HUES6 (cell line): Measurements from ENCODE around the gene MMP23B.

Experiments used
- H3K27ac ChIP-seq: 2 replicates; pipeline ENCODE4 v1.7.0; 2013; ENCODE audit warnings: low read depth, mild to moderate bottlenecking, low read length, inconsistent platforms
- H3K27me3 ChIP-seq: 2 replicates; pipeline ENCODE4 v1.6.1; 2013; ENCODE audit warnings: low read length; ENCODE audit not compliant: control insufficient read depth, insufficient read depth
- H3K36me3 ChIP-seq: 2 replicates; pipeline ENCODE4 v1.6.1; 2013; ENCODE audit warnings: low read length; ENCODE audit not compliant: control insufficient read depth, insufficient read depth
- H3K4me1 ChIP-seq: 2 replicates; pipeline ENCODE4 v1.6.1; 2013; ENCODE audit warnings: low read length; ENCODE audit not compliant: control insufficient read depth, insufficient read depth
- H3K4me3 ChIP-seq: 2 replicates; pipeline ENCODE4 v1.5.1; 2013; ENCODE audit warnings: low read depth, low read length
- H3K9ac ChIP-seq: one replicate; pipeline ENCODE4 v1.6.1; 2013; ENCODE audit warnings: mild to moderate bottlenecking, low read length
- H3K9me3 ChIP-seq: 2 replicates; pipeline ENCODE4 v1.6.1; 2013; ENCODE audit warnings: low read depth, low read length; ENCODE audit not compliant: control insufficient read depth, insufficient read depth

MMP23B gene

GRCh38 chr1:1622010-1622787, 9.8 kb upstream of the MMP23B start:
- no peaks in the 10 kb centered on the region for H3K9me3 ChIP-seq
- no peak overlapping the region for H3K9ac ChIP-seq
- H3K4me1 ChIP-seq, result no peaks in the 10 kb centered on the region
- no peak overlapping the region for H3K4me3 ChIP-seq
- H3K27me3 ChIP-seq, result no peaks in the 10 kb centered on the region
- H3K36me3 ChIP-seq, result peaks cover 6% of the 10 kb centered on the region
- no peak overlapping the region for H3K27ac ChIP-seq

- Histone ChIP-seq H3K4me3 (no peak overlapping the region), H3K9me3 (no peaks in the 10 kb centered on the region), H3K27ac (no peak overlapping the region), H3K36me3 (peaks cover 5% of the 10 kb centered on the region), H3K9ac (no peak overlapping the region), H3K4me1 (no peaks in the 10 kb centered on the region), H3K27me3 (no peaks in the 10 kb centered on the region)
Observed at GRCh38 chr1:1622788-1623094, 9.2 kb upstream of the MMP23B start.

- Histone ChIP-seq H3K36me3 (no peaks in the 10 kb centered on the region), H3K4me3 (no peak overlapping the region), H3K27ac (no peak overlapping the region), H3K9me3 (no peaks in the 10 kb centered on the region), H3K4me1 (no peaks in the 10 kb centered on the region), H3K9ac (no peak overlapping the region), H3K27me3 (no peaks in the 10 kb centered on the region)
Observed at GRCh38 chr1:1623181-1623630, 8.8 kb upstream of the MMP23B start.

- Histone ChIP-seq H3K27ac (no peak overlapping the region), H3K9me3 (no peaks in the 10 kb centered on the region), H3K27me3 (no peaks in the 10 kb centered on the region), H3K36me3 (no peaks in the 10 kb centered on the region; the same call in 1 of the 2 replicates), H3K9ac (no peak overlapping the region), H3K4me1 (no peaks in the 10 kb centered on the region), H3K4me3 (no peak overlapping the region)
Observed at GRCh38 chr1:1623631-1624442, 8.1 kb upstream of the MMP23B start.

GRCh38 chr1:1624443-1625403, 7.2 kb upstream of the MMP23B start:
- Histone ChIP-seq H3K4me1 (no peaks in the 10 kb centered on the region), H3K9ac (no peak overlapping the region), H3K27ac (no peak overlapping the region), H3K36me3 (no peaks in the 10 kb centered on the region; the same call in 1 of the 2 replicates), H3K4me3 (no peak overlapping the region), H3K27me3 (no peaks in the 10 kb centered on the region), H3K9me3 (no peaks in the 10 kb centered on the region)

- Histone ChIP-seq H3K9me3 (no peaks in the 10 kb centered on the region), H3K4me3 (no peak overlapping the region), H3K4me1 (no peaks in the 10 kb centered on the region)
Observed at GRCh38 chr1:1625404-1625775, 6.6 kb upstream of the MMP23B start.

GRCh38 chr1:1625824-1626206, 6.2 kb upstream of the MMP23B start:
- H3K9me3 ChIP-seq, result no peaks in the 10 kb centered on the region
- no peak overlapping the region for H3K9ac ChIP-seq
- no peaks in the 10 kb centered on the region for H3K4me1 ChIP-seq
- H3K4me3 ChIP-seq, result no peak overlapping the region
- H3K36me3 ChIP-seq, result no peaks in the 10 kb centered on the region; the same call in 1 of the 2 replicates
- no peak overlapping the region for H3K27ac ChIP-seq
- H3K27me3 ChIP-seq, result no peaks in the 10 kb centered on the region

More at GRCh38 chr1:1625404-1625775, 6.6 kb upstream of the MMP23B start:
- H3K27ac ChIP-seq, result no peak overlapping the region
- no peaks in the 10 kb centered on the region; the same call in 1 of the 2 replicates for H3K36me3 ChIP-seq
- H3K9ac ChIP-seq, result no peak overlapping the region
- H3K27me3 ChIP-seq, result no peaks in the 10 kb centered on the region

GRCh38 chr1:1626207-1627141, 5.5 kb upstream of the MMP23B start:
- H3K4me3 ChIP-seq, result no peak overlapping the region
- peaks cover 7% of the 10 kb centered on the region for H3K27me3 ChIP-seq
- H3K4me1 ChIP-seq, result no peaks in the 10 kb centered on the region
- no peak overlapping the region for H3K9ac ChIP-seq
- no peak overlapping the region for H3K27ac ChIP-seq
- H3K9me3 ChIP-seq, result no peaks in the 10 kb centered on the region
- no peaks in the 10 kb centered on the region; the same call in 1 of the 2 replicates for H3K36me3 ChIP-seq

GRCh38 chr1:1627261-1627828, 4.6 kb upstream of the MMP23B start:
- Histone ChIP-seq H3K4me3 (no peak overlapping the region), H3K36me3 (no peaks in the 10 kb centered on the region; the same call in 1 of the 2 replicates), H3K9me3 (no peaks in the 10 kb centered on the region), H3K27me3 (peaks cover 15% of the 10 kb centered on the region), H3K4me1 (no peaks in the 10 kb centered on the region), H3K27ac (no peak overlapping the region), H3K9ac (no peak overlapping the region)
